Measurements from ENCODE around the gene ACAP1.

The ACAP1 gene

DNA sequence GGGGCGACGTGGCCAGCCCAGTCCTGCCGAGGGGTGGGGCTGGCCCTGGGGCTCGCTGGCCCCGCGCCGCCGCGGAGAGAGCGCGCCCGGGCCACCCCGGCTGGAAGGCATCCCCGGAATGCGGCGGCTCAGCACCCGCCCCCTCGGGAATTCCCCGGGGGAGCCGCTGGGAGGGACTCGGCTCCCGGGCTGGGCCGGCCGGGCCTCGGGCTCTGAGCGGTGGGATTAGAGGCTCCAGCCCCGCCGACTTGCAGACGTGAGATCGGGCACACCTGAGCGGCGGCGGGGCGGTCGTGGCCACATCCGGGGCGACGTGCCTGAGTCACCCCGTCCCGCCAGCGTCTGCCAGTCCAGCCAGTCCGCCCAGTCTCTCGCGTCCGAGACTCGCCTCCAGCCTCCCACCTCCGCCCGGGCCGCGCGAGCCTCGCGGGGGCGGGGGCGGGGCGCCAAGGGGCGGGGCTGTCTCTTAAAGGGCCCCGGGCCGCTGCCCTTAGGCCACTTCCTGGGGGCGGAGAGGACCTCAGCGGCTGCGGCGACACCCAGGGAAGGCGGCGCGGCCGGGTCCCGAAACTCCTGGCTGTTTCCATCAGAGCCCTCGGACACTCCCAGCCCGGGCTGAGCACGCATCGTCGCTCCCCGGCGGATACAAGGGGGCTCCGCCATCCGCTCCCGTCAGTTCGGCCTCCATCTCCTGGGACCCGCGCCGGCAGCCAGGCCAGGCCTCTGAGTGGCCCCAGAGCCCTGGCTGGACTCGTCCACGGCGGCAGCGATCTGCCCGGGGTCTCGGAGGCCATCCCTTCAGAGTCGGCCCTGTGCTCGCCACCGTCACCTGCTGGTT lies 15.6 kb downstream of the ACAP1 start, which contains the start of gene KCTD11:
TSS of gene KCTD11 (plus strand) at position 498 of the 838 bp plus-strand sequence.
- H3K4me3 ChIP-seq (ENCODE audit: low read depth, low read length): peak within 1 kb of the TSS; percentile 65
- TF ChIP-seq, protein P1, sequence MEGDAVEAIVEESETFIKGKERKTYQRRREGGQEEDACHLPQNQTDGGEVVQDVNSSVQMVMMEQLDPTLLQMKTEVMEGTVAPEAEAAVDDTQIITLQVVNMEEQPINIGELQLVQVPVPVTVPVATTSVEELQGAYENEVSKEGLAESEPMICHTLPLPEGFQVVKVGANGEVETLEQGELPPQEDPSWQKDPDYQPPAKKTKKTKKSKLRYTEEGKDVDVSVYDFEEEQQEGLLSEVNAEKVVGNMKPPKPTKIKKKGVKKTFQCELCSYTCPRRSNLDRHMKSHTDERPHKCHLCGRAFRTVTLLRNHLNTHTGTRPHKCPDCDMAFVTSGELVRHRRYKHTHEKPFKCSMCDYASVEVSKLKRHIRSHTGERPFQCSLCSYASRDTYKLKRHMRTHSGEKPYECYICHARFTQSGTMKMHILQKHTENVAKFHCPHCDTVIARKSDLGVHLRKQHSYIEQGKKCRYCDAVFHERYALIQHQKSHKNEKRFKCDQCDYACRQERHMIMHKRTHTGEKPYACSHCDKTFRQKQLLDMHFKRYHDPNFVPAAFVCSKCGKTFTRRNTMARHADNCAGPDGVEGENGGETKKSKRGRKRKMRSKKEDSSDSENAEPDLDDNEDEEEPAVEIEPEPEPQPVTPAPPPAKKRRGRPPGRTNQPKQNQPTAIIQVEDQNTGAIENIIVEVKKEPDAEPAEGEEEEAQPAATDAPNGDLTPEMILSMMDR (IDR thresholded peaks at IDR 0.05; ENCODE audit: control insufficient read depth, extremely low read depth, insufficient read depth): peak; percentile 38
- DNase-seq (ENCODE audit: low read depth): peak; percentile 46

DNA sequence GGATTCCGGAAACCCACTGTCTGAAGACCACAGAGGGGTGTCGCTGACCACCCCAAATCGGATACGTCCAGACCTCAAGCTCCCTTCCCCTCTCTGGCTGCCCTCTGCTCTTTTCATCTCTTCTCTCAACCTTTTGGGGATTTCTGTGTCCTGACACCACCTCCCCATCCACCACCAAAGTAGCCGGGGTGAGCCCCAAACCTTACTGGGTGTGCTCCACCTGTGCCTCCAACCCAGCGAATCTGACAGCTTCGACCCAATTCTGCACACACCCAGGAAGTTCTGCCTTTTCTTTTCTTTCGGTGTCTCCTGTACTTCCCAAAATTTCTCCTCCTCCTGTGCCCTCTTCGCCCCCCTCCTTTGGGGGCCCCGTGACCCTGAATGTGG lies 16.2 kb downstream of the ACAP1 start:
- TF ChIP-seq, protein P1 (IDR thresholded peaks at IDR 0.05; ENCODE audit: control insufficient read depth, extremely low read depth, insufficient read depth): no peak
- H3K4me3 ChIP-seq (ENCODE audit: low read depth, low read length): peak overlapping the region; percentile 65

DNA sequence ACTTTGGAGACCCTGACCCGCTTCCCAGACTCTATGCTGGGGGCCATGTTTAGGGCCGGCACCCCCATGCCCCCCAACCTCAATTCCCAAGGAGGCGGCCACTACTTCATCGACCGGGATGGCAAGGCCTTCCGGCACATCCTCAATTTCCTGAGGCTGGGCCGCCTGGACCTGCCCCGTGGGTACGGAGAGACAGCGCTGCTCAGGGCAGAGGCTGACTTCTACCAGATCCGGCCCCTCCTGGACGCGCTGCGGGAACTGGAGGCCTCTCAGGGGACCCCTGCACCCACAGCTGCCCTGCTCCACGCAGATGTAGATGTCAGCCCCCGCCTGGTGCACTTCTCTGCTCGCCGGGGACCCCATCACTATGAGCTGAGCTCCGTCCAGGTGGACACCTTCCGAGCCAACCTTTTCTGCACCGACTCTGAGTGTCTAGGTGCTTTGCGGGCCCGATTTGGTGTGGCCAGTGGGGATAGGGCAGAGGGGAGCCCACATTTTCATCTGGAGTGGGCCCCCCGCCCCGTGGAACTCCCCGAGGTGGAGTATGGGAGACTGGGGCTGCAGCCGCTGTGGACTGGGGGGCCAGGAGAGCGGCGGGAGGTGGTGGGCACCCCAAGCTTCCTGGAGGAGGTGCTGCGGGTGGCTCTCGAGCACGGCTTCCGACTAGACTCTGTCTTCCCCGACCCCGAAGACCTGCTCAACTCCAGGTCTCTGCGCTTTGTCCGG lies 16.7 kb downstream of the ACAP1 start:
- TF ChIP-seq, protein P1 (IDR thresholded peaks at IDR 0.05; ENCODE audit: control insufficient read depth, extremely low read depth, insufficient read depth): no peak
- no peak for DNase-seq (ENCODE audit: low read depth)
- peak overlapping the region; percentile 65 for H3K4me3 ChIP-seq (ENCODE audit: low read depth, low read length)

More for the DNA sequence above, 16.2 kb downstream of the ACAP1 start:
- no peak for DNase-seq (ENCODE audit: low read depth)

DNA sequence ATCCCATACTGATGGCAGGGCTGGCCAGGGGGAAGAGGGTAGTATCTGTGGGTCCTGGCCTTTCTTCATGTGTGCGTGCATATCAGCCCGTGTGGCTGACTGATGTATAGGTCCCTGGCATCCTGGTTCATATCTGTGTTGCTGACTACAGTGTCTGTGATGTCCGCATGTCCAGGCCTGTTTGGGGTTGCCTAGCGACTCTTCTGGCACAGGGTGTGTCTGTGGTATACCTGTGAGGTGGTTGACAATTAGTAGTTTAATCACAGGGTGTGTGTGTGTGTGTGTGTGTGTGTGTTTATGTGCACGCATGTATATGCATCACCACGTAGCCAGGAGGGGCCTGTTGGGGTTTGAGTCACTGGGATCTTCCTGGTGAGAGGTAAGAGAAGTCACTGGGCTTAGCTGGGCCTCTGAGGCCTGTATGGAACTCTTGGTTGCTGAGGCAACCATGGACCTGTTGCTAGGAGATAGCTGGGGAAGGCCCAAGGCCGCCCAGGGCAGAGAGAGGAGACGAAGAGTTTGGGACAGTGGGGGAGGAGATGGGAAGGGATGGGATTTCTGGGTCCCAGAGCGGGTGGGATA lies 18.0 kb downstream of the ACAP1 start:
- DNase-seq (ENCODE audit: low read depth): no peak
- TF ChIP-seq, protein P1 (IDR thresholded peaks at IDR 0.05; ENCODE audit: control insufficient read depth, extremely low read depth, insufficient read depth): no peak
- H3K4me3 ChIP-seq (ENCODE audit: low read depth, low read length): no peak overlapping the region

DNA sequence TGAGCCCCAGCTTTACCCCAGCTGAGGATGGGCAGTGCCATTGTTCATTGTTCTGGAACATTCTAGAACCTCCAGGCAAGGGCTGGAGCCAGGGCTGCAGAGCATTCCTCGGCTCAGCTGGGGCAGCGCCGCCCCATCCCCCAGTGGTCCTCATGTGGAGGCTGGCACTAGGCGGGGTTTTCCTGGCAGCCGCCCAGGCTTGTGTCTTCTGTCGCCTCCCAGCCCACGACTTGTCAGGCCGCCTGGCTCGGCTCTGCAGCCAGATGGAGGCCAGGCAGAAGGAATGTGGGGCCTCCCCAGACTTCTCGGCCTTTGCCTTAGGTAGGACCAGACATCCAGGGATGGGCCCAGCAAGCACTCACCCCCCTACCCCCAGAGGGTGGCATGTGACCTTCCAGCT lies 18.7 kb downstream of the ACAP1 start, which contains the start of gene TMEM95:
TSS of gene TMEM95 (plus strand) at position 104 of the 400 bp plus-strand sequence. CDS start at position 153, 49 bp downstream.
- TF ChIP-seq, protein P1 (IDR thresholded peaks at IDR 0.05; ENCODE audit: control insufficient read depth, extremely low read depth, insufficient read depth): no peak
- no peak for DNase-seq (ENCODE audit: low read depth)
- H3K4me3 ChIP-seq (ENCODE audit: low read depth, low read length): no peak within 1 kb of the TSS

DNA sequence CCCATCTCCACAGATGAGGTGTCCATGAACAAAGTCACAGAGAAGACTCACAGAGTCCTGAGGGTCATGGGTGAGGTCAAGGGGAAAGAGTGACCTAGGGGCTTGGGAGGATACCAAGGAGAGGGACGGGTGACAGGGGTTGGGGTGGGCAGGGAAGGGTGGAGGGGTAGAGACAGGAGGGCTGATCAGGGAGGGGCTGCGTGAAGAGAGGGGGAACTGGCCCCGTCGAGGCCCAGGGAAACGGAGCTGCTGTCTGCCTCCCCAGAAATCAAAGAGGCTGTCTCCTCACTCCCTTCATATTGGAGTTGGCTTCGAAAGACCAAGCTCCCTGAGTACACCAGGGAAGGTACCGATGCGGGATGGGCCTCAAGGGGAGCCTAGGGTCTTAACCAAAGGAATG lies 19.2 kb downstream of the ACAP1 start:
- H3K4me3 ChIP-seq (ENCODE audit: low read depth, low read length): no peak overlapping the region
- DNase-seq (ENCODE audit: low read depth): no peak
- TF ChIP-seq, protein P1 (IDR thresholded peaks at IDR 0.05; ENCODE audit: control insufficient read depth, extremely low read depth, insufficient read depth): no peak

Data from LNCaP clone FGC (cell line).